ENCODE measurements around the gene PARVB.
A peak's percentile ranks its signal among the peaks of the same experiment; 100 is the strongest.

Gene PARVB

GRCh38 chr22:44186737-44187136 lies 162.6 kb downstream of the PARVB start:
- no peaks in the 10 kb centered on the region for H3K9me3 ChIP-seq
- peaks cover 29 to 32% of the 10 kb centered on the region in 2 experiments for H3K4me1 ChIP-seq (ENCODE audit: control insufficient read depth in 1 of 2, insufficient read depth in 1 of 2, low read depth in 1 of 2, low read length in 1 of 2)
- no peak overlapping the region for H3K27ac ChIP-seq
- TF ChIP-seq, protein P1, sequence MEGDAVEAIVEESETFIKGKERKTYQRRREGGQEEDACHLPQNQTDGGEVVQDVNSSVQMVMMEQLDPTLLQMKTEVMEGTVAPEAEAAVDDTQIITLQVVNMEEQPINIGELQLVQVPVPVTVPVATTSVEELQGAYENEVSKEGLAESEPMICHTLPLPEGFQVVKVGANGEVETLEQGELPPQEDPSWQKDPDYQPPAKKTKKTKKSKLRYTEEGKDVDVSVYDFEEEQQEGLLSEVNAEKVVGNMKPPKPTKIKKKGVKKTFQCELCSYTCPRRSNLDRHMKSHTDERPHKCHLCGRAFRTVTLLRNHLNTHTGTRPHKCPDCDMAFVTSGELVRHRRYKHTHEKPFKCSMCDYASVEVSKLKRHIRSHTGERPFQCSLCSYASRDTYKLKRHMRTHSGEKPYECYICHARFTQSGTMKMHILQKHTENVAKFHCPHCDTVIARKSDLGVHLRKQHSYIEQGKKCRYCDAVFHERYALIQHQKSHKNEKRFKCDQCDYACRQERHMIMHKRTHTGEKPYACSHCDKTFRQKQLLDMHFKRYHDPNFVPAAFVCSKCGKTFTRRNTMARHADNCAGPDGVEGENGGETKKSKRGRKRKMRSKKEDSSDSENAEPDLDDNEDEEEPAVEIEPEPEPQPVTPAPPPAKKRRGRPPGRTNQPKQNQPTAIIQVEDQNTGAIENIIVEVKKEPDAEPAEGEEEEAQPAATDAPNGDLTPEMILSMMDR (IDR thresholded peaks at IDR 0.05): no peak
- H3K36me3 ChIP-seq: peaks cover 84% of the 10 kb centered on the region
- no peak overlapping the region for H3K4me3 ChIP-seq (ENCODE audit: low read depth in 1 of 2, low read length in 1 of 2)
- no peaks in the 10 kb centered on the region for H3K27me3 ChIP-seq

- Histone ChIP-seq H3K27ac (no peak overlapping the region), H3K4me1 (ENCODE audit: control insufficient read depth in 1 of 2, insufficient read depth in 1 of 2, low read depth in 1 of 2, low read length in 1 of 2) (peaks cover 31 to 37% of the 10 kb centered on the region in 2 experiments), H3K36me3 (peaks cover 94% of the 10 kb centered on the region), H3K27me3 (no peaks in the 10 kb centered on the region), H3K4me3 (ENCODE audit: low read depth in 1 of 2, low read length in 1 of 2) (no peak overlapping the region), H3K9me3 (no peaks in the 10 kb centered on the region)
- TF ChIP-seq, protein P1 (IDR thresholded peaks at IDR 0.05): no peak
Measured at GRCh38 chr22:44187652-44188230, 163.6 kb downstream of the PARVB start.

GRCh38 chr22:44188316-44188715 lies 164.2 kb downstream of the PARVB start:
- peaks cover 31 to 37% of the 10 kb centered on the region in 2 experiments for H3K4me1 ChIP-seq (ENCODE audit: control insufficient read depth in 1 of 2, insufficient read depth in 1 of 2, low read depth in 1 of 2, low read length in 1 of 2)
- H3K27me3 ChIP-seq: no peaks in the 10 kb centered on the region
- H3K4me3 ChIP-seq (ENCODE audit: low read depth in 1 of 2, low read length in 1 of 2): no peak overlapping the region
- TF ChIP-seq, protein P1 (IDR thresholded peaks at IDR 0.05): no peak
- peaks cover 95% of the 10 kb centered on the region for H3K36me3 ChIP-seq
- no peak overlapping the region for H3K27ac ChIP-seq
- H3K9me3 ChIP-seq: no peaks in the 10 kb centered on the region

DNA sequence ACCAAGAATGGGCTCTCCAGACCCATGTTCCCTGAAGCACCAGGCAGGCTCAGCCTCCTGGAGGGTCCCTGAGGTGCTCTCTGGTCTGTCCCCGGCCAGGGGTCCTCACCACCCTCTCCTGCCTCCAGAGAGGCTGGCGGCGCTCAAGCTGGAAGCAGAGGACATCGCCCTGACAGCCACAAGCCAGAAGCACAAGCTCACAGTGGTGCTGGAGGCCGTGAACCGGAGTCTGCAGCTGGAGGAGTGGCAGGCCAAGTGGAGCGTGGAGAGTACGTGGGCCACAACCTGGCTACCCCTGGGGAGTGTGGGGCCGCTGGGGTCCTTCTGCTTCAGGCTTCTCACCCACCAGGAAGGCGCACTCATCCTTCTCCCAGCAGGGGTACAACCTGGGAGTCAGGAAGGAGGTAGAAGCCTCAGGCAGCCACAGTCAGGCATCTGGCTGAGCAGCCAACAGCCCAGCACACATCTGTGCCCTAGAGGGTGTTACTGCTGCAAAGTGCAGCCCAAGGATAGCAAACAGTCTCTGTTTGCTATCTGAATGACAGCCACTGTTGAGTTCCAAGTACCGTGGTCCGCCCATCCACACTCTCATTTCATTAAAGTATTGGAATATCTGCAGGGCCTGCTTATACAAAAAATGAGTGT lies 165.0 kb downstream of the PARVB start:
- Histone ChIP-seq H3K4me3 (ENCODE audit: low read depth in 1 of 2, low read length in 1 of 2) (no peak overlapping the region), H3K36me3 (peaks cover 95% of the 10 kb centered on the region), H3K27me3 (no peaks in the 10 kb centered on the region), H3K9me3 (no peaks in the 10 kb centered on the region), H3K27ac (no peak overlapping the region), H3K4me1 (ENCODE audit: control insufficient read depth in 1 of 2, insufficient read depth in 1 of 2, low read depth in 1 of 2, low read length in 1 of 2) (peaks cover 33 to 36% of the 10 kb centered on the region in 2 experiments)
- TF ChIP-seq, protein P1 (IDR thresholded peaks at IDR 0.05): no peak

- TF ChIP-seq, protein P1 (IDR thresholded peaks at IDR 0.05): no peak
- Histone ChIP-seq H3K4me1 (ENCODE audit: control insufficient read depth in 1 of 2, insufficient read depth in 1 of 2, low read depth in 1 of 2, low read length in 1 of 2) (peaks cover 33 to 36% of the 10 kb centered on the region in 2 experiments), H3K27ac (peak overlapping the region; percentile 37), H3K27me3 (no peaks in the 10 kb centered on the region), H3K36me3 (peaks cover 95% of the 10 kb centered on the region), H3K4me3 (ENCODE audit: low read depth in 1 of 2, low read length in 1 of 2) (no peak overlapping the region), H3K9me3 (no peaks in the 10 kb centered on the region)
Measured at GRCh38 chr22:44190381-44190976, 166.4 kb downstream of the PARVB start.

Data from neutrophil (primary cell).